ENCODE measurements around the gene NELFA.
"Not testable (repeated sequence)": the region's sequence is repeated elsewhere in the genome, so short reads cannot be mapped to it uniquely, and the experiment has no call there.

The NELFA gene

DNA sequence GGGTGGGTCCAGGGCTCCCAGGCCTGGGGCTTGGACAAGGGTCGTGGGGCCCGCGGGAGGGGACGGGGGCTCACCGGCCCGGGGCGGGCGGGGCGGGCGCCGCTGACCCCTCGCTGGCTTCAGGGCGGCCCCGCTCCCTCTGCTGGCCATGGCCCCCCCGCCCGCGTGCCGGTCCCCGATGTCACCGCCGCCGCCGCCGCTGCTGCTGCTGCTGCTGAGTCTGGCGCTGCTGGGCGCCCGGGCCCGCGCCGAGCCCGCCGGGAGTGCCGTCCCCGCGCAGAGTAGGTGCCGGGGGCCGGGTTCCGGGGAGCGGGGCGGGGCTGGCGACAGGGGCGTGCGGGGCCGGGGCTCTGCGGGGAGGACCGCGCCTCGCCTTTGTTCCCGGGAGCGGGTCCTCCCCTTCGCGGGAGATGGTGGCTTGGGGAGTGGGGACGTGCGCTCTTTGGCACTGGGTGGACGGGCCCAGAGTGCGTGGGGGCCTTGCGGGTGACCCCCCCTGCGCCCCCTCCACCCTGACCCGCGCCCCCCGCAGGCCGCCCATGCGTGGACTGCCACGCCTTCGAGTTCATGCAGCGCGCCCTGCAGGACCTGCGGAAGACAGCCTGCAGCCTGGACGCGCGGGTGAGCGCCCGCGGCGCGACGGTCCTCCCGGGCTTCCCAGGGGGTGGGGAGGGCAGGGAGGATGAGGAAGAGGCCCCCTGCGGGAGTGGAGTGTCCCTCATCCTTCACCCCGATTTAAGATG is 33.6 kb upstream of the NELFA start:
- Mint-ChIP-seq H3K4me3 (peak overlapping the region; percentile 83), H3K27ac (no peak overlapping the region), H3K9me3 (peaks cover 5% of the 10 kb centered on the region), H3K4me1 (peaks cover 5% of the 10 kb centered on the region), H3K27me3 (ENCODE audit: low read depth, poor library complexity) (peaks cover 44% of the 10 kb centered on the region), H3K36me3 (ENCODE audit: low read depth) (no peaks in the 10 kb centered on the region)
- DNase-seq, result peak; percentile 70
- TF ChIP-seq, protein P1, sequence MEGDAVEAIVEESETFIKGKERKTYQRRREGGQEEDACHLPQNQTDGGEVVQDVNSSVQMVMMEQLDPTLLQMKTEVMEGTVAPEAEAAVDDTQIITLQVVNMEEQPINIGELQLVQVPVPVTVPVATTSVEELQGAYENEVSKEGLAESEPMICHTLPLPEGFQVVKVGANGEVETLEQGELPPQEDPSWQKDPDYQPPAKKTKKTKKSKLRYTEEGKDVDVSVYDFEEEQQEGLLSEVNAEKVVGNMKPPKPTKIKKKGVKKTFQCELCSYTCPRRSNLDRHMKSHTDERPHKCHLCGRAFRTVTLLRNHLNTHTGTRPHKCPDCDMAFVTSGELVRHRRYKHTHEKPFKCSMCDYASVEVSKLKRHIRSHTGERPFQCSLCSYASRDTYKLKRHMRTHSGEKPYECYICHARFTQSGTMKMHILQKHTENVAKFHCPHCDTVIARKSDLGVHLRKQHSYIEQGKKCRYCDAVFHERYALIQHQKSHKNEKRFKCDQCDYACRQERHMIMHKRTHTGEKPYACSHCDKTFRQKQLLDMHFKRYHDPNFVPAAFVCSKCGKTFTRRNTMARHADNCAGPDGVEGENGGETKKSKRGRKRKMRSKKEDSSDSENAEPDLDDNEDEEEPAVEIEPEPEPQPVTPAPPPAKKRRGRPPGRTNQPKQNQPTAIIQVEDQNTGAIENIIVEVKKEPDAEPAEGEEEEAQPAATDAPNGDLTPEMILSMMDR (IDR thresholded peaks at IDR 0.05), result no peak

GRCh38 chr4:2041239-2042130 is 32.7 kb upstream of the NELFA start:
- H3K36me3 Mint-ChIP-seq (ENCODE audit: low read depth), result no peaks in the 10 kb centered on the region

GRCh38 chr4:2040391-2041238 is 31.8 kb upstream of the NELFA start:
- no peak for DNase-seq
- H3K36me3 Mint-ChIP-seq (ENCODE audit: low read depth), result no peaks in the 10 kb centered on the region
- H3K27ac Mint-ChIP-seq, result no peak overlapping the region
- peaks cover 61% of the 10 kb centered on the region for H3K27me3 Mint-ChIP-seq (ENCODE audit: low read depth, poor library complexity)
- TF ChIP-seq, protein P1 (IDR thresholded peaks at IDR 0.05), result no peak
- H3K9me3 Mint-ChIP-seq, result peaks cover 5% of the 10 kb centered on the region
- H3K4me3 Mint-ChIP-seq, result peak overlapping the region; percentile 75
- H3K4me1 Mint-ChIP-seq, result peaks cover 5% of the 10 kb centered on the region

More at GRCh38 chr4:2041239-2042130, 32.7 kb upstream of the NELFA start:
- TF ChIP-seq, protein P1 (IDR thresholded peaks at IDR 0.05), result no peak
- no peak overlapping the region for H3K27ac Mint-ChIP-seq
- DNase-seq, result peak; percentile 94
- H3K4me3 Mint-ChIP-seq, result peak overlapping the region; percentile 83
- peaks cover 5% of the 10 kb centered on the region for H3K9me3 Mint-ChIP-seq
- H3K27me3 Mint-ChIP-seq (ENCODE audit: low read depth, poor library complexity), result peaks cover 53% of the 10 kb centered on the region
- H3K4me1 Mint-ChIP-seq, result peaks cover 5% of the 10 kb centered on the region

- Mint-ChIP-seq H3K27me3 (ENCODE audit: low read depth, poor library complexity) (peaks cover 78% of the 10 kb centered on the region), H3K27ac (peak overlapping the region; percentile 17), H3K9me3 (peaks cover 11% of the 10 kb centered on the region), H3K4me1 (peaks cover 5% of the 10 kb centered on the region), H3K36me3 (ENCODE audit: low read depth) (no peaks in the 10 kb centered on the region), H3K4me3 (no peak overlapping the region)
- TF ChIP-seq, protein P1 (IDR thresholded peaks at IDR 0.05), result no peak
- no peak for DNase-seq
Observed at GRCh38 chr4:2036866-2037265, 28.1 kb upstream of the NELFA start.

DNA sequence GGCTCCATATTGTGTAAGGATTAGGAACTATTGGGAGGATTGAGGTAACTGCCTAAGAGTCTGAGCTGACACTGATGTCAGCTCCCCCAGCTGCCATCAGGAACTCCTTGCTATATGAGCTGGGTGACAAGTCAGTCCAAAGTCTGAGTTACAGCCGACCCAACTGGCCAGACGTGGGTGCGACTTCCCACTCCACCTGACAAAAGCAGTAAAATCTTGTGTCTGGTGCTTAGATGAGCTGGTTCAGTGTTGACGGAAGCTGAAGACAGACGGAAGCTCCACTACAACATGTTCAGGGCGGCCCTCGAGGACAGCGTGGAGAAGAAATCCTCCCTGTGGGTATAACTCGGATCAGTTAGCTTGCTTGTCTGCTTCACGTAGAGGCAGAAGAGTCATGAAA is 27.6 kb upstream of the NELFA start:
- H3K36me3 Mint-ChIP-seq (ENCODE audit: low read depth), result no peaks in the 10 kb centered on the region
- no peak overlapping the region for H3K27ac Mint-ChIP-seq
- no peak for DNase-seq
- peaks cover 12% of the 10 kb centered on the region for H3K9me3 Mint-ChIP-seq
- no peak overlapping the region for H3K4me3 Mint-ChIP-seq
- H3K27me3 Mint-ChIP-seq (ENCODE audit: low read depth, poor library complexity), result peaks cover 75% of the 10 kb centered on the region
- TF ChIP-seq, protein P1 (IDR thresholded peaks at IDR 0.05), result no peak
- peaks cover 5% of the 10 kb centered on the region for H3K4me1 Mint-ChIP-seq

- not testable (repeated sequence) for H3K36me3 Mint-ChIP-seq (ENCODE audit: low read depth); H3K4me3 Mint-ChIP-seq; H3K4me1 Mint-ChIP-seq; DNase-seq; H3K27ac Mint-ChIP-seq
- peaks cover 41% of the 10 kb centered on the region for H3K9me3 Mint-ChIP-seq
- peaks cover 79% of the 10 kb centered on the region for H3K27me3 Mint-ChIP-seq (ENCODE audit: low read depth, poor library complexity)
Observed at GRCh38 chr4:2031161-2031560, 22.4 kb upstream of the NELFA start.

- Mint-ChIP-seq H3K9me3 (peaks cover 54% of the 10 kb centered on the region), H3K27me3 (ENCODE audit: low read depth, poor library complexity) (peaks cover 69% of the 10 kb centered on the region)
- H3K4me1 Mint-ChIP-seq; H3K4me3 Mint-ChIP-seq; H3K36me3 Mint-ChIP-seq (ENCODE audit: low read depth); H3K27ac Mint-ChIP-seq; DNase-seq: not testable (repeated sequence)
Observed at GRCh38 chr4:2027120-2027519, 18.3 kb upstream of the NELFA start.

Data from nephron progenitor cell (in vitro differentiated cells).